ENCODE measurements around the gene TIMM17A. TPM values are rescaled to one million over a fixed set of nuclear protein-coding genes. Genes with fewer than 3 reads are reported as not detected.

The TIMM17A gene
- total RNA-seq, 4 donors from 2014 or later = 37.8 to 40.9 (median 38.5) TPM

DNA sequence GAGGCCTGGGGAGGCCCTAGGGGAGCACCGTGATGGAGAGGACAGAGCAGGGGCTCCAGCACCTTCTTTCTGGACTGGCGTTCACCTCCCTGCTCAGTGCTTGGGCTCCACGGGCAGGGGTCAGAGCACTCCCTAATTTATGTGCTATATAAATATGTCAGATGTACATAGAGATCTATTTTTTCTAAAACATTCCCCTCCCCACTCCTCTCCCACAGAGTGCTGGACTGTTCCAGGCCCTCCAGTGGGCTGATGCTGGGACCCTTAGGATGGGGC lies 60.3 kb downstream of the TIMM17A start:
- Histone ChIP-seq H3K27ac (no peak overlapping the region), H3K27me3 (peaks cover 8% of the 10 kb centered on the region), H3K4me3 (no peak overlapping the region), H3K9me3 (no peaks in the 10 kb centered on the region), H3K4me1 (no peaks in the 10 kb centered on the region), H3K36me3 (peaks cover 0 to 7% of the 10 kb centered on the region in 2 donors)
- TF ChIP-seq, protein P1, sequence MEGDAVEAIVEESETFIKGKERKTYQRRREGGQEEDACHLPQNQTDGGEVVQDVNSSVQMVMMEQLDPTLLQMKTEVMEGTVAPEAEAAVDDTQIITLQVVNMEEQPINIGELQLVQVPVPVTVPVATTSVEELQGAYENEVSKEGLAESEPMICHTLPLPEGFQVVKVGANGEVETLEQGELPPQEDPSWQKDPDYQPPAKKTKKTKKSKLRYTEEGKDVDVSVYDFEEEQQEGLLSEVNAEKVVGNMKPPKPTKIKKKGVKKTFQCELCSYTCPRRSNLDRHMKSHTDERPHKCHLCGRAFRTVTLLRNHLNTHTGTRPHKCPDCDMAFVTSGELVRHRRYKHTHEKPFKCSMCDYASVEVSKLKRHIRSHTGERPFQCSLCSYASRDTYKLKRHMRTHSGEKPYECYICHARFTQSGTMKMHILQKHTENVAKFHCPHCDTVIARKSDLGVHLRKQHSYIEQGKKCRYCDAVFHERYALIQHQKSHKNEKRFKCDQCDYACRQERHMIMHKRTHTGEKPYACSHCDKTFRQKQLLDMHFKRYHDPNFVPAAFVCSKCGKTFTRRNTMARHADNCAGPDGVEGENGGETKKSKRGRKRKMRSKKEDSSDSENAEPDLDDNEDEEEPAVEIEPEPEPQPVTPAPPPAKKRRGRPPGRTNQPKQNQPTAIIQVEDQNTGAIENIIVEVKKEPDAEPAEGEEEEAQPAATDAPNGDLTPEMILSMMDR (IDR thresholded peaks at IDR 0.05) = no peak
- no peak for TF ChIP-seq EP300 (IDR thresholded peaks at IDR 0.05)
- no peak for TF ChIP-seq POLR2AphosphoS5 (IDR thresholded peaks at IDR 0.05)
- no peak for TF ChIP-seq POLR2A (IDR thresholded peaks at IDR 0.05)
- 79% methylated on average over 3 of the region's 3 CpGs; no CpG with 5 or more reads in 1 of the 2 donors for WGBS, 2 donors (ENCODE audit: low coverage in 1 of 2)
- ATAC-seq = no peak

- Histone ChIP-seq H3K9me3 (no peaks in the 10 kb centered on the region), H3K27ac (no peak overlapping the region), H3K4me3 (no peak overlapping the region), H3K36me3 (peaks cover 0 to 7% of the 10 kb centered on the region in 2 donors), H3K27me3 (peaks cover 8% of the 10 kb centered on the region), H3K4me1 (no peaks in the 10 kb centered on the region)
- ATAC-seq = no peak
- 89 to 91% methylated on average over 8 of the region's 9 CpGs for WGBS, 2 donors (ENCODE audit: low coverage in 1 of 2)
- TF ChIP-seq EP300 (IDR thresholded peaks at IDR 0.05) (no peak), POLR2A (IDR thresholded peaks at IDR 0.05) (no peak), POLR2AphosphoS5 (IDR thresholded peaks at IDR 0.05) (no peak)
- TF ChIP-seq, protein P1 (IDR thresholded peaks at IDR 0.05) = no peak
These were observed 60.9 kb downstream of the TIMM17A start for GRCh38 chr1:202016022-202016810.

DNA sequence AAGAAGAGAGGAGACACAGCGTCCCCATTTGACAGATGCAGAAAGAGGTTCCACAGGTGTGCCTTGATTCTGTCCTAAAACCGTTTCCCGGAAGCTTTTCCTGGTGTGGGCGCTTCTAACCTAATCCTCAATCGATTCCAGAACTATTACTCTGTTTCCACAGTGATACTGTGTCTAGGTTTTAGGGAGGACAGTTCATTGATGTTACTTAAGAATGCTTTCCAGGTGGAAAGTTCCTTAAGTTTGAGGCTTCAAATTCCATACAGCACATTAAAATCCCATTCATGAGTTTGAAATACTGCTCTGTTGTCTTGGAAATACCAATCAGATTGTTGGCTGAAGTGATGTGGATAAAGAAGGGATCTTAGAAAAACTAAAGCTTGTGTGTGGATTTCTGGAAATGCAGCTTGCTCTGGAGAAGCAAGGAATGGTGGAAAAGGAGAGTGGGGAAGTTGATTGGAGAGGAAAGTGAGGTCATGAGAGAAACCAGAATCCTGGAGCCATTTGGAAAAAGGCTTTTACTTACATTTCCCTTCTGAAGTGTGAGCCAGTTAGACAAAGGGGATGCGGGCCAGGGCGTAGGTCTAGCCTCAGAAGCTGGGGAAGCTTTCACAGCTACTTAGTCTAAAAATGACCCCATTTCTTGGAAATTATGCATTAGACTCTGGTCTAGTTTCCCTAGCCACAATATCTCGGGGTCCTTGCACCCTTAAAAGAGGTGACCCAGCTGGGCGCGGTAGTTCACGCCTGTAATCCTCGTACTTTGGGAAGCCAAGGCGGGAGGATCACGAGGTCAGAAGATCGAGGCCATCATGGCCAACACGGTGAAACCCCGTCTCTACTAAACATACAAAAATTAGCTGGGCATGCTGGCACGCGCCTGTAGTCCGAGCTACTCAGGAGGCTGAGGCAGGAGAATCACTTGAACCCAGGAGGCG lies 61.8 kb downstream of the TIMM17A start:
- H3K4me1 ChIP-seq = no peaks in the 10 kb centered on the region
- TF ChIP-seq POLR2AphosphoS5 (IDR thresholded peaks at IDR 0.05) (no peak), POLR2A (IDR thresholded peaks at IDR 0.05) (no peak), EP300 (IDR thresholded peaks at IDR 0.05) (no peak)
- TF ChIP-seq, protein P1 (IDR thresholded peaks at IDR 0.05) = no peak
- no peaks in the 10 kb centered on the region for H3K9me3 ChIP-seq
- 77 to 81% methylated on average over 6 to 12 of the region's 21 CpGs for WGBS, 2 donors (ENCODE audit: low coverage in 1 of 2)
- ATAC-seq = no peak
- H3K27me3 ChIP-seq = peaks cover 8% of the 10 kb centered on the region
- H3K4me3 ChIP-seq = no peak overlapping the region
- H3K36me3 ChIP-seq = peaks cover 0 to 7% of the 10 kb centered on the region in 2 donors
- no peak overlapping the region for H3K27ac ChIP-seq

DNA sequence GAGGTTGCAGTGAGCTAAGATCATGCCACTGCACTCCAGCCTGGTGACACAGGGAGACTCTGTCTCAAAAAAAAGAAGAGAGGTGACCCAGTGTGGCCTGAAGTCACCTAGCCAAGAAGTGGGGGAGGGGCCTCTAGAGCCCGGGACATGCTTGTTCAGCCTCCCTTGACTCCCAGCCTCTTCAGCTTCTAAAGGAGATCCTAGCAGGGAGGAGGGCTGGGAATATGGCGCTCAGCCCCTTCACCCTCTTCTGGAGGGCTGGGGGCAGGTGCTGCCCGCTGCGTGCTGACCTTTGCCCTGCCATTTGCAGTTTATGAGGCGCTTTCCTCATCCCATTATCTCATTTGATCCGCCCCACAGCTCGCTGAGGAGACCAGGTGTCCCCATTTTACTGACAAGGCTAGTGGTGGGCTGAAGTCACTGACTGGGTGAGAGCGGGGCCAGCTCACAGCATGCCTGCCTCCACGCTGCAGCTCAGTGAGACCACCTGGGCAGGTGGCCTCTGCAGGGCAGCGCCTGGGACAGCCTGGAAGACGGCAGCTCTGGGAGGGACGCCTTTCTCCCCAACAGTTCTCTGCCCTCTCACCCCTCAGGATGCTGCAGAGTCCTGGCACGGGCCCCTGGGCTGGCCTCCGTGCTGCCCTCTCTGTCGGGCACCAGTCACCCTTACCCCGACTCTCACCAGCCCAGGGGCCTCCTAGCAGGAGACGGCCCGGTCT lies 62.6 kb downstream of the TIMM17A start:
- 80% methylated on average over 1 of the region's 18 CpGs; no CpG with 5 or more reads in 1 of the 2 donors for WGBS, 2 donors (ENCODE audit: low coverage in 1 of 2)
- no peaks in the 10 kb centered on the region for H3K9me3 ChIP-seq
- no peak for ATAC-seq

More for the DNA sequence above, 62.6 kb downstream of the TIMM17A start:
- H3K4me3 ChIP-seq = no peak overlapping the region
- TF ChIP-seq, protein P1 (IDR thresholded peaks at IDR 0.05) = no peak
- H3K27ac ChIP-seq = no peak overlapping the region
- H3K27me3 ChIP-seq = peaks cover 8% of the 10 kb centered on the region
- no peaks in the 10 kb centered on the region for H3K4me1 ChIP-seq
- H3K36me3 ChIP-seq = peaks cover 0 to 7% of the 10 kb centered on the region in 2 donors
